AG20443 (cell line): ENCODE measurements around the gene PCDHGA1.
"Not testable (repeated sequence)": the region's sequence is repeated elsewhere in the genome, so short reads cannot be mapped to it uniquely, and the experiment has no call there.

Experiments
- DNase-seq: peaks from one replicate; pipeline ENCODE4 v3.0.0; 2012; ENCODE audit warnings: low spot score, mixed read lengths

The PCDHGA1 gene

DNA sequence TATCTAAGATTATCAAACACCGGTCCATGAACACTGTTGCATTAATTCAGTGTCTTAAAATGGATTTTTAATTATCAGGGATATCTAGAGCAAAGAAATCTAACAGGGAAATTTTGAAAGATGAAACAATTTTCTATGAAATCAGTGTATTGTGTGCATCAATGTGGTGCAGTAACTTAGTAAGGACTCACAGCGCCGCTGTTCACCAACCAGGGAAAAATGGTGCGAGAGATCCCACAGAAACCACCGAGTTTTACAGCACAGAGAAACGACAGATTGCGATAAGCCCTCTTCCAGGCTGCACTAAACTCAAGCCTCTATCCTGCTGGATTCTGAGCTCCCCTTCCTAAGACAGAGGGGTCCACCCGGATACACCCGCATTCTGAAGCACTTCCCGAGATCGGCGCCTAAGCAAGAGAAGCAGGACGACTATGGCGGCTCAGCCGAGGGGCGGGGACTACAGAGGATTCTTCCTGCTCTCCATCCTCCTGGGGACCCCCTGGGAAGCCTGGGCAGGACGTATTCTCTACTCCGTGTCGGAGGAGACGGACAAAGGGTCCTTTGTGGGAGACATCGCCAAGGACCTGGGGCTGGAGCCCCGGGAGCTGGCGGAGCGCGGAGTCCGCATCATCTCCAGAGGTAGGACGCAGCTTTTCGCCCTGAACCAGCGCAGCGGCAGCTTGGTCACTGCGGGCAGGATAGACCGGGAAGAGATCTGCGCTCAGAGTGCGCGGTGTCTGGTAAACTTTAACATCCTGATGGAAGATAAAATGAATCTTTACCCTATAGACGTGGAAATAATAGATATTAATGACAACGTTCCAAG lies 52.4 kb downstream of the PCDHGA1 start, which contains the start of gene PCDHGA7:
Gene PCDHGA7 (plus strand): TSS at position 274 of the 826 bp plus-strand sequence. CDS start 158 bp downstream, at position 432.
- peak; percentile 46 for DNase-seq

GRCh38 chr5:141383345-141383744 lies 53.0 kb downstream of the PCDHGA1 start:
- no peak for DNase-seq

DNA sequence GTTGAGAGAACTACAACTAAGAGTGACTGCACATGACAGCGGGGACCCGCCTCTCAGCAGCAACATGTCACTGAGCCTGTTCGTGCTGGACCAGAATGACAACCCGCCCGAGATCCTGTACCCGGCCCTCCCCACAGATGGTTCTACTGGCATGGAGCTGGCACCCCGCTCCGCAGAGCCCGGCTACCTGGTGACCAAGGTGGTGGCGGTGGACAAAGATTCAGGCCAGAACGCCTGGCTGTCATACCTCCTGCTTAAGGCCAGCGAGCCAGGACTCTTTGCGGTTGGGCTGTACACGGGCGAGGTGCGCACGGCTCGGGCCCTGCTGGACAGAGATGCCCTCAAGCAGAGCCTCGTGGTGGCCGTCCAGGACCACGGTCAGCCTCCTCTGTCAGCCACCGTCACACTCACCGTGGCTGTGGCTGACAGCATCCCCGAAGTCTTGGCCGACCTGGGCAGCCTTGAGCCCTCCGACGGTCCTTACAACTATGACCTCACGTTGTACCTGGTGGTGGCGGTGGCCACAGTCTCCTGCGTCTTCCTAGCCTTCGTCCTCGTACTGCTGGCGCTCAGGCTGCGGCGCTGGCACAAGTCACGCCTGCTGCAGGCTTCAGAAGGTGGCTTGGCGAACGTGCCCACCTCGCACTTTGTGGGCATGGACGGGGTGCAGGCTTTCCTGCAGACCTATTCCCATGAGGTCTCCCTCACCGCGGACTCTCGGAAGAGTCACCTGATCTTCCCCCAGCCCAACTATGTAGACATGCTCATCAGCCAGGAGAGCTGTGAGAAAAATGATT lies 54.4 kb downstream of the PCDHGA1 start:
- DNase-seq: no peak

GRCh38 chr5:141387557-141388311 lies 57.4 kb downstream of the PCDHGA1 start, which contains the start of gene PCDHGB4:
PCDHGB4 (plus strand) TSS chr5:141387698; CDS start chr5:141387885, 187 bp downstream.
- DNase-seq: peak; percentile 62

- DNase-seq: no peak
These were observed 58.3 kb downstream of the PCDHGA1 start for GRCh38 chr5:141388661-141389060.

DNA sequence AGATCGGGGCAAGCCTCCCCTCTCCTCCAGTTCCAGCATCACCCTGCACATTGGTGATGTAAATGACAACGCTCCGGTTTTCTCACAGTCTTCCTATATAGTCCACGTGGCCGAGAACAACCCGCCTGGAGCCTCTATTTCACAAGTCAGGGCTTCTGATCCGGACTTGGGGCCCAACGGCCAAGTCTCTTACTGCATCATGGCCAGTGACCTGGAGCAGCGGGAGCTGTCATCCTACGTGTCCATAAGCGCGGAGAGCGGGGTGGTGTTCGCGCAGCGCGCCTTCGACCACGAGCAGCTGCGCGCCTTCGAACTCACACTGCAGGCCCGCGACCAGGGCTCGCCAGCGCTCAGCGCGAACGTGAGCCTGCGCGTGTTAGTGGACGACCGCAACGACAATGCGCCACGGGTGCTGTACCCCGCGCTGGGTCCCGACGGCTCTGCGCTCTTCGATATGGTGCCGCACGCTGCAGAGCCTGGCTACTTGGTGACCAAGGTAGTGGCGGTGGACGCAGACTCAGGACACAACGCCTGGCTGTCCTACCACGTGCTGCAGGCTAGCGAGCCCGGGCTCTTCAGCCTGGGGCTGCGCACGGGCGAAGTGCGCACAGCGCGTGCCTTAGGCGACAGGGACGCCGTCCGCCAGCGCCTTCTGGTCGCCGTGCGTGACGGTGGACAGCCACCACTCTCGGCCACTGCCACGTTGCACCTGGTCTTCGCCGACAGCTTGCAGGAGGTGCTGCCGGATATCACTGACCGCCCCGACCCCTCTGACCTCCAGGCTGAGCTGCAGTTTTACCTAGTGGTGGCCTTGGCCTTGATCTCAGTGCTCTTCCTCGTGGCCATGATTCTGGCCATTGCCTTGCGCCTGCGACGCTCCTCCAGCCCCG lies 59.1 kb downstream of the PCDHGA1 start:
- DNase-seq: no peak

- no peak for DNase-seq
These were observed 62.3 kb downstream of the PCDHGA1 start, which contains the start of gene PCDHGA8 for GRCh38 chr5:141392429-141393198. PCDHGA8 (plus strand) TSS chr5:141392633; CDS start chr5:141392814, 181 bp downstream.

GRCh38 chr5:141393267-141393666 lies 63.0 kb downstream of the PCDHGA1 start:
- DNase-seq: no peak

GRCh38 chr5:141394401-141395187 lies 64.3 kb downstream of the PCDHGA1 start:
- DNase-seq: not testable (repeated sequence)

DNA sequence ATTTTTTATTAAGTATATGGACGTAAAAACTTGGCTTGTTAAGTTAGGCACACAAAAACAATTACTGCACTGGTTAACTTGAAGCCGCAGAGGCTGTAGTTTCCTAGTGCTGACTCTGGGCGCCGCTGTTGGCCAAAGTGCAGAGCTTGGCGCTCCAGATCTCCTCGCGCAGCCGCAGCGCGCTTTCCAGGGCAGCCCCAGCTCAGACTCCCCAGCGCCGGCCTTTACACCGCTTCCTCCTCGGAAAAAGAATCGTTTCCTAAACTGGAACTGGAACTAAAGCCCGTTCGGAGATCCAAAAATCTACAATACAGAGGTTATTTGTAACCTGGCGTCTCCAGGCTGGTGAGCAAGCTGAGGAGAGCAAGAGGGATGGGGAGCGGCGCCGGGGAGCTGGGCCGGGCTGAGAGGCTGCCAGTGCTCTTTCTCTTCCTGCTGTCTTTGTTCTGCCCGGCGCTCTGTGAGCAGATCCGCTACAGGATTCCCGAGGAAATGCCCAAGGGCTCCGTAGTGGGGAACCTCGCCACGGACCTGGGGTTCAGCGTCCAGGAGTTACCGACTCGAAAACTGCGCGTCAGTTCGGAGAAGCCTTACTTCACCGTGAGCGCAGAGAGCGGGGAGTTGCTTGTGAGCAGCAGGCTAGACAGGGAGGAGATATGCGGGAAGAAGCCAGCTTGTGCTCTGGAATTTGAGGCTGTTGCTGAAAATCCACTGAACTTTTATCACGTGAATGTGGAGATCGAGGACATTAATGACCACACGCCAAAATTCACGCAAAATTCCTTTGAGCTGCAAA lies 67.6 kb downstream of the PCDHGA1 start, which contains the start of gene PCDHGB5:
Gene PCDHGB5 (plus strand): TSS at position 192 of the 796 bp plus-strand sequence. CDS start 181 bp downstream, at position 373.
- peak; percentile 46 for DNase-seq

- no peak for DNase-seq
These were observed 68.3 kb downstream of the PCDHGA1 start for GRCh38 chr5:141398608-141399007.

DNA sequence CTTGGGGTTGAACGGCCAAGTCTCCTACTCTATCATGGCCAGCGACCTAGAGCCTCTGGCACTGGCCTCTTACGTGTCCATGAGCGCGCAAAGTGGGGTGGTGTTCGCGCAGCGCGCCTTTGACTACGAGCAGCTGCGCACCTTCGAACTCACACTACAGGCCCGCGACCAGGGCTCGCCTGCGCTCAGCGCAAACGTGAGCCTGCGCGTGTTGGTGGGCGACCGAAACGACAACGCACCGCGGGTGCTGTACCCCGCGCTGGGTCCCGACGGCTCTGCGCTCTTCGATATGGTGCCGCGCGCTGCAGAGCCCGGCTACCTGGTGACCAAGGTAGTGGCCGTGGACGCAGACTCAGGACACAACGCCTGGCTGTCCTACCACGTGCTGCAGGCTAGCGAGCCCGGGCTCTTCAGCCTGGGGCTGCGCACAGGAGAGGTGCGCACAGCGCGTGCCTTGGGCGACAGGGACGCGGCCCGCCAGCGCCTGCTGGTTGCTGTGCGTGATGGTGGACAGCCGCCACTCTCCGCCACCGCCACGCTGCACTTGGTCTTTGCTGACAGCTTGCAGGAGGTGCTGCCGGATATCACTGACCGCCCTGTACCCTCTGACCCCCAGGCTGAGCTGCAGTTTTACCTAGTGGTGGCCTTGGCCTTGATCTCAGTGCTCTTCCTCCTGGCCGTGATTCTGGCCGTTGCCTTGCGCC lies 69.4 kb downstream of the PCDHGA1 start:
- DNase-seq: no peak

- peak; percentile 42 for DNase-seq
These were observed 72.4 kb downstream of the PCDHGA1 start, which contains the start of gene PCDHGA9 for GRCh38 chr5:141402553-141403243. PCDHGA9 (plus strand) TSS chr5:141402778; CDS start chr5:141402953, 175 bp downstream.

DNA sequence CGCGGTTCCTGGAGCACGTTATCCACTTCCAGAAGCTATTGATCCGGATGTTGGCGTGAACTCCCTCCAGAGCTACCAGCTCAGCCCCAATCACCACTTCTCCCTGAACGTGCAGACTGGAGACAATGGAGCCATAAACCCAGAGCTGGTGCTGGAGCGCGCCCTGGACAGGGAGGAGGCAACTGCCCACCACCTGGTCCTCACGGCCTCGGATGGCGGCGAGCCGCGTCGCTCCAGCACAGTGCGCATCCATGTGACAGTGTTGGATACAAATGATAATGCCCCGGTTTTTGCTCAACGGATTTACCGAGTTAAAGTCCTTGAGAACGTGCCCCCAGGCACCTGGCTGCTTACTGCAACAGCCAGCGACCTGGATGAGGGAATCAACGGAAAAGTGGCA lies 73.1 kb downstream of the PCDHGA1 start:
- no peak for DNase-seq

DNA sequence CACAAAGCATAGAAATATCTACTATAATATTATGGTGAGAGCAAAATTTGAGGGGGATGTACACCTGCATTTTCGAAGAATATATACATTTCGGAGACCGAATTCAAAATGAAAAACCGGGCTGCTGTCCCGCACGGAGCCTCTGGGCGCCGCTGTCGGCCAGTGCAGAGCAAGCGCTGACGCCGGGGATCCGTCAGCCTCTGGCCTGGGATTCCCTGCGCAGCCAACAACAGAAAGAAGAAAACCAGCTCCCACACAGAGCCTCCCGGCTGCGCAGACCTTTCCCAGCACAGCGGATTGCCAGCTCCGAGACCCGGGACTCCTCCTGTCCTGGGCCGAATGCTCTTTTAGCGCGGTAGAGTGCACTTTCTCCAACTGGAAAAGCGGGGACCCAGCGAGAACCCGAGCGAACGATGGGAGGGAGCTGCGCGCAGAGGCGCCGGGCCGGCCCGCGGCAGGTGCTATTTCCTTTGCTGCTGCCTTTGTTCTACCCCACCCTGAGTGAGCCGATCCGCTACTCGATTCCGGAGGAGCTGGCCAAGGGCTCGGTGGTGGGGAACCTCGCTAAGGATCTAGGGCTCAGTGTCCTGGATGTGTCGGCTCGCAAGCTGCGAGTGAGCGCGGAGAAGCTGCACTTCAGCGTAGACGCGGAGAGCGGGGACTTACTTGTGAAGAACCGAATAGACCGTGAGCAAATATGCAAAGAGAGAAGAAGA lies 77.6 kb downstream of the PCDHGA1 start, which contains the start of gene PCDHGB6:
Gene PCDHGB6 (plus strand): TSS at position 232 of the 716 bp plus-strand sequence. CDS start 182 bp downstream, at position 414.
- peak; percentile 57 for DNase-seq
